Subcutaneous adipose tissue (tissue), 4 donors: ENCODE measurements around the gene JUND. TPM values are rescaled to one million over a fixed set of nuclear protein-coding genes. Genes with fewer than 3 reads are reported as not detected.

Experiments used
- small RNA-seq: library from RNA; depleted of rRNA; stranded (forward); fragments of <200 nt; gene quantifications from one replicate; pipeline ENCODE3, GENCODE V24; 2016
- total RNA-seq, 4 donors: library from RNA; depleted of rRNA; stranded (reverse); fragments of >200 nt; gene quantifications; one replicate each; pipeline ENCODE4 v1.1.0, GENCODE V29; 2016
- TF ChIP-seq, protein P1 (sequence below): fragments of 450-650 bp; IDR thresholded peaks from one replicate; pipeline ENCODE4 v1.5.1; 2016; ENCODE audit warnings: low read depth, mild to moderate bottlenecking, control low read depth, antibody characterized with exemption, moderate library complexity

JUND gene
- total RNA-seq, 4 donors from 2014 or later = 101 to 314 (median 150) TPM

DNA sequence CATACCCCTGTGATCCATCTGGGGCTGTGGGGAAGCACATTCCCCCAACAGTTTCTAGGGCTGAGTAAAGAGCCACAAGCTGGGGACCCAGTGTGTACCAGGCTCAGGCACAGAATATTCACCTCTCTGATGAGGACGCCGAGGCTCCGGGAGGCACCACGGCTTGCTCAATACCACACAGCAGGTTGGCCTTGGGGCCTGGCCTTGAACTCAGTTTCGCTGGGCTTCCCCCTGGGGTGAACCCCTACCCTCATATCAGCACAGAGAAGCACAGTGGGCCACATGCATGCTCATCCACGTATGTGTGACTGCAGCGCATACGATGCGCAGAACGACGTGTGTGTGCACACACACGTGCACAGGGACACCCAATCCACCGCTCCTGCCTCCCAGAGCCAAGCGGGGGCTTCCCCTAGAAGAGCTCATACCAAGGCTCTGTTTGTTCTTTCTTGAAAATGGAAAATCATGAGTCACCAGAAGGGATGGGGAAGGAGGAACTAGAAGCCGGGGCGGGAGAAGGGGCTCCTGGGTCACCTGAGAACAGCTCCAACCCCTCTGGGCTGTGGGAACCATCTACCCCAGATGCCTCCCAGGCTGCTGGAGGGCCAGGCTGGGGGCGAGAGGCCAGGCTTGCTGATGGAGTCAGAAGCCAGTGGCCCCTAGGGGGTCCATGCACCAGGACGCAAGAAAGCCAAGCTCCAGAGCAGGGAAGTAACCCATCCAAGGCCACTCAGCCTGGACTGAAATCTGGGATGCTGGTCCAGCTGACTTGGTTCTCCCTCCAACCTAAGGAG is 50.3 kb downstream of the JUND start:
- TF ChIP-seq, protein P1, sequence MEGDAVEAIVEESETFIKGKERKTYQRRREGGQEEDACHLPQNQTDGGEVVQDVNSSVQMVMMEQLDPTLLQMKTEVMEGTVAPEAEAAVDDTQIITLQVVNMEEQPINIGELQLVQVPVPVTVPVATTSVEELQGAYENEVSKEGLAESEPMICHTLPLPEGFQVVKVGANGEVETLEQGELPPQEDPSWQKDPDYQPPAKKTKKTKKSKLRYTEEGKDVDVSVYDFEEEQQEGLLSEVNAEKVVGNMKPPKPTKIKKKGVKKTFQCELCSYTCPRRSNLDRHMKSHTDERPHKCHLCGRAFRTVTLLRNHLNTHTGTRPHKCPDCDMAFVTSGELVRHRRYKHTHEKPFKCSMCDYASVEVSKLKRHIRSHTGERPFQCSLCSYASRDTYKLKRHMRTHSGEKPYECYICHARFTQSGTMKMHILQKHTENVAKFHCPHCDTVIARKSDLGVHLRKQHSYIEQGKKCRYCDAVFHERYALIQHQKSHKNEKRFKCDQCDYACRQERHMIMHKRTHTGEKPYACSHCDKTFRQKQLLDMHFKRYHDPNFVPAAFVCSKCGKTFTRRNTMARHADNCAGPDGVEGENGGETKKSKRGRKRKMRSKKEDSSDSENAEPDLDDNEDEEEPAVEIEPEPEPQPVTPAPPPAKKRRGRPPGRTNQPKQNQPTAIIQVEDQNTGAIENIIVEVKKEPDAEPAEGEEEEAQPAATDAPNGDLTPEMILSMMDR = no peak

DNA sequence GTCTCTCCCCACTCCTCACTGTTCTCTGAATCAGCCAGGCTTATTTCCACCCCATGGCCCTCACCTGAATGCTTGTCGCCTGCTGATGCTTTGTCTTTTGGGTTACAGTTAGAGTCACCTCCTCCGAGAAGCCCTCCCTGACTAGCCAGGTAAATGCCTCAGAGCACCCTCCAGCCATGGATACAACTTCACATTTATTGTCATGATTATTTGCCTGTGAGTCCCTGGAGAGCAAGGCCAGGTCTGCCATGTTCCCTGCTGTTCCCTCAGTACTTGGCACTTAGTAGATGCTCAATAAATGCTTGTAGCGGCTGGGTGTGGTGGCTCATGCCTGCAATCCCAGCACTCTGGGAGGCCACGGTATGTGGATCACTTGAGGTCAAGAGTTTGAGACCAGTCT is 51.5 kb downstream of the JUND start:
- TF ChIP-seq, protein P1 = no peak

Small RNA genes within 50 kb of the gene (small RNA-seq; reads per million reads assigned to genes)
- gene MIR3188 (not detected), gene RPL39P38 (not detected)

Other genes starting within 250 kb of the JUND start
- 1 to 10 TPM in 3 of 4 donors, under 1 TPM in 1; 0.49 to 4.8 (median 2.2) TPM for gene IL12RB1, start 194.7 kb downstream of the JUND start, total RNA-seq
- 10 to 100 TPM in 1 of 4 donors, 1 to 10 TPM in 3; 5.1 to 12.2 (median 6.8) TPM for gene MAST3, start 183.8 kb downstream of the JUND start, total RNA-seq
- gene PIK3R2, start 128.5 kb downstream of the JUND start, total RNA-seq = 1 to 10 TPM; 4.7 to 10.0 (median 7.0) TPM
- gene IFI30, start 107.8 kb downstream of the JUND start, total RNA-seq = 100 to 1,000 TPM in 2 of 4 donors, 10 to 100 TPM in 2; 47.8 to 934 (median 110) TPM
- 10 to 100 TPM; 11.3 to 15.8 (median 13.8) TPM for gene MPV17L2, start 88.4 kb downstream of the JUND start, total RNA-seq
- under 1 TPM in 1 of 4 donors, not detected in 3; 0.51 TPM for gene RAB3A, start 77.6 kb downstream of the JUND start, total RNA-seq
- gene PDE4C, start 55.2 kb downstream of the JUND start, total RNA-seq = not detected
- 1 to 10 TPM; 1.3 to 7.9 (median 3.0) TPM for gene IQCN, start 7.2 kb downstream of the JUND start, total RNA-seq
- 10 to 100 TPM; 70.3 to 87.7 (median 81.4) TPM for gene LSM4, start 41.5 kb upstream of the JUND start, total RNA-seq
- gene PGPEP1, start 59.0 kb upstream of the JUND start, total RNA-seq = 10 to 100 TPM; 17.4 to 33.9 (median 22.6) TPM
- gene GDF15, start 104.5 kb upstream of the JUND start, total RNA-seq = 10 to 100 TPM in 2 of 4 donors, 1 to 10 TPM in 2; 1.7 to 20.6 (median 8.4) TPM
- 10 to 100 TPM in 3 of 4 donors, 1 to 10 TPM in 1; 8.3 to 32.0 (median 18.7) TPM for gene LRRC25, start 116.0 kb upstream of the JUND start, total RNA-seq
- gene SSBP4, start 137.8 kb upstream of the JUND start, total RNA-seq = 10 to 100 TPM; 19.8 to 32.0 (median 23.1) TPM
- 10 to 100 TPM in 3 of 4 donors, 1 to 10 TPM in 1; 9.9 to 50.5 (median 11.4) TPM for gene ISYNA1, start 156.5 kb upstream of the JUND start, total RNA-seq
- 10 to 100 TPM; 14.3 to 16.1 (median 15.3) TPM for gene ELL, start 240.4 kb upstream of the JUND start, total RNA-seq